GM12892 (cell line): ENCODE data around the gene MYH15.

ENCODE experiments used
- POLR2A ChIP-seq: IDR thresholded peaks from 2 replicates; pipeline ENCODE4 v1.6.1; 2011; ENCODE audit warnings: low read depth, low read length, control low read depth
- POLR2AphosphoS5 ChIP-seq: IDR thresholded peaks from 2 replicates; pipeline ENCODE4 v1.6.1; 2011; ENCODE audit warnings: low read depth, low read length, control low read depth
- TAF1 ChIP-seq: IDR thresholded peaks from 2 replicates; pipeline ENCODE4 v1.6.1; 2011; ENCODE audit warnings: low read depth, mild to moderate bottlenecking, control low read depth, low read length, borderline replicate concordance

DNA sequence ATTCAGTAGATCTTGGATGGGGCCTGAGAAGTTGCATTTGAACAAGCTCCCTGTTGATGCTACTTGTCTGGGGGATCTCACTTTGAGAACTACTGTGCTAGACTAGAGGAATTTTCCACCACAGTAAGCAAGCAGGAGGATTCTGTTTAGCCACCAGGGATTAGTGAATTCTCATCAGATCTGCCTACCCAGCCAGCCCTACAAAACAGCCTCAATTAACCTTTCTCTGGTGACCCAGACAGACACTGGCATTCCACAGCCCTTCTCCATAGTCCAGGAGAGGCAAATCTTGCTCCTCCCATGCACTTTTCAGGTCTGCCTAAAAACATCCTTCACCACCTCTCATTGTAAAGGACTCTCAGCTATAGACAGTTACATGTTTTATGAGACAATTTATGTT lies 16.7 kb upstream of the MYH15 start:
- TF ChIP-seq POLR2A: no peak
- TF ChIP-seq POLR2AphosphoS5: no peak
- no peak for TF ChIP-seq TAF1
